ACC112 (cell line): ENCODE data around the gene STIM2.

Experiments
- H2AFZ ChIP-seq: fragments of 200-600 bp; sonication (generic); one replicate; pipeline ENCODE4 v1.6.0; 2017; ENCODE audit warnings: antibody characterized with exemption, low read length; ENCODE audit not compliant: unreplicated experiment
- H3K27ac ChIP-seq: fragments of 200-600 bp; sonication (generic); 2 replicates; pipeline ENCODE4 v1.5.1; 2014; ENCODE audit warnings: low read depth, mild to moderate bottlenecking, antibody characterized with exemption, low read length, moderate library complexity
- H3K27me3 ChIP-seq: fragments of 200-600 bp; sonication (generic); 2 replicates; pipeline ENCODE4 v1.6.1; 2014; ENCODE audit warnings: mild to moderate bottlenecking, antibody characterized with exemption, low read length, moderate library complexity, mixed read lengths; ENCODE audit not compliant: insufficient read depth
- H3K36me3 ChIP-seq: fragments of 200-600 bp; sonication (generic); 2 replicates; pipeline ENCODE4 v1.6.1; 2016; ENCODE audit warnings: mild to moderate bottlenecking, antibody characterized with exemption, low read length, moderate library complexity, mixed read lengths; ENCODE audit not compliant: insufficient read depth
- H3K4me1 ChIP-seq: fragments of 200-600 bp; sonication (generic); one replicate; pipeline ENCODE4 v1.6.1; 2016; ENCODE audit warnings: low read length, mixed read lengths; ENCODE audit not compliant: insufficient read depth, unreplicated experiment, control insufficient read depth
- H3K4me3 ChIP-seq: fragments of 200-600 bp; sonication (generic); 2 replicates; pipeline ENCODE4 v1.5.1; 2014; ENCODE audit warnings: mild to moderate bottlenecking, low read depth, low read length
- H3K79me2 ChIP-seq: fragments of 200-600 bp; sonication (generic); one replicate; pipeline ENCODE4 v1.6.0; 2016; ENCODE audit warnings: low read length; ENCODE audit not compliant: control insufficient read depth, unreplicated experiment, insufficient read depth

The STIM2 gene

GRCh38 chr4:26836539-26836938 is 24.1 kb upstream of the STIM2 start:
- peaks cover 5% of the 10 kb centered on the region for H3K27me3 ChIP-seq
- H3K36me3 ChIP-seq: no peaks in the 10 kb centered on the region
- H3K79me2 ChIP-seq: no peaks in the 10 kb centered on the region
- H3K4me1 ChIP-seq: no peaks in the 10 kb centered on the region
- no peak overlapping the region for H3K4me3 ChIP-seq
- no peak overlapping the region for H3K27ac ChIP-seq
- no peak overlapping the region for H2AFZ ChIP-seq

- peaks cover 5% of the 10 kb centered on the region for H3K27me3 ChIP-seq
- no peak overlapping the region for H3K27ac ChIP-seq
- no peaks in the 10 kb centered on the region for H3K36me3 ChIP-seq
- H2AFZ ChIP-seq: no peak overlapping the region
- H3K4me1 ChIP-seq: no peaks in the 10 kb centered on the region
- H3K4me3 ChIP-seq: no peak overlapping the region
- H3K79me2 ChIP-seq: no peaks in the 10 kb centered on the region
These were observed 22.4 kb upstream of the STIM2 start for GRCh38 chr4:26837993-26838842.

GRCh38 chr4:26839016-26839415 is 21.6 kb upstream of the STIM2 start:
- H2AFZ ChIP-seq: no peak overlapping the region
- no peaks in the 10 kb centered on the region for H3K79me2 ChIP-seq
- H3K36me3 ChIP-seq: no peaks in the 10 kb centered on the region
- H3K4me1 ChIP-seq: no peaks in the 10 kb centered on the region
- H3K4me3 ChIP-seq: no peak overlapping the region
- no peak overlapping the region for H3K27ac ChIP-seq
- peaks cover 5% of the 10 kb centered on the region for H3K27me3 ChIP-seq

- Histone ChIP-seq H3K4me1 (no peaks in the 10 kb centered on the region), H3K4me3 (no peak overlapping the region), H3K27ac (no peak overlapping the region)
These were observed 21.1 kb upstream of the STIM2 start for GRCh38 chr4:26839534-26839951.

GRCh38 chr4:26840786-26841185 is 19.9 kb upstream of the STIM2 start:
- no peaks in the 10 kb centered on the region for H3K4me1 ChIP-seq
- H3K27ac ChIP-seq: no peak overlapping the region

More at GRCh38 chr4:26839534-26839951, 21.1 kb upstream of the STIM2 start:
- H2AFZ ChIP-seq: no peak overlapping the region
- peaks cover 5% of the 10 kb centered on the region for H3K27me3 ChIP-seq
- H3K36me3 ChIP-seq: no peaks in the 10 kb centered on the region
- no peaks in the 10 kb centered on the region for H3K79me2 ChIP-seq

GRCh38 chr4:26842911-26843310 is 17.7 kb upstream of the STIM2 start:
- Histone ChIP-seq H3K4me1 (no peaks in the 10 kb centered on the region), H3K27me3 (no peaks in the 10 kb centered on the region), H3K79me2 (no peaks in the 10 kb centered on the region), H3K4me3 (no peak overlapping the region), H2AFZ (no peak overlapping the region), H3K36me3 (no peaks in the 10 kb centered on the region), H3K27ac (no peak overlapping the region)

More at GRCh38 chr4:26840786-26841185, 19.9 kb upstream of the STIM2 start:
- Histone ChIP-seq H3K36me3 (no peaks in the 10 kb centered on the region), H3K27me3 (peaks cover 5% of the 10 kb centered on the region), H3K79me2 (no peaks in the 10 kb centered on the region), H3K4me3 (no peak overlapping the region), H2AFZ (no peak overlapping the region)

GRCh38 chr4:26850528-26850927 is 10.1 kb upstream of the STIM2 start:
- H2AFZ ChIP-seq: no peak overlapping the region

GRCh38 chr4:26851129-26851528 is 9.5 kb upstream of the STIM2 start:
- Histone ChIP-seq H3K4me1 (no peaks in the 10 kb centered on the region), H2AFZ (no peak overlapping the region), H3K36me3 (no peaks in the 10 kb centered on the region), H3K4me3 (no peak overlapping the region), H3K79me2 (no peaks in the 10 kb centered on the region), H3K27me3 (no peaks in the 10 kb centered on the region), H3K27ac (no peak overlapping the region)

More at GRCh38 chr4:26850528-26850927, 10.1 kb upstream of the STIM2 start:
- no peak overlapping the region for H3K4me3 ChIP-seq
- H3K79me2 ChIP-seq: no peaks in the 10 kb centered on the region
- H3K27ac ChIP-seq: no peak overlapping the region
- H3K27me3 ChIP-seq: no peaks in the 10 kb centered on the region
- no peaks in the 10 kb centered on the region for H3K36me3 ChIP-seq
- H3K4me1 ChIP-seq: no peaks in the 10 kb centered on the region

- H3K4me1 ChIP-seq: peaks cover 9% of the 10 kb centered on the region
- H3K36me3 ChIP-seq: no peaks in the 10 kb centered on the region
- H2AFZ ChIP-seq: no peak overlapping the region
- H3K4me3 ChIP-seq: no peak overlapping the region
- H3K79me2 ChIP-seq: no peaks in the 10 kb centered on the region
- H3K27me3 ChIP-seq: no peaks in the 10 kb centered on the region
- no peak overlapping the region for H3K27ac ChIP-seq
These were observed 5.9 kb upstream of the STIM2 start for GRCh38 chr4:26854701-26855100.

GRCh38 chr4:26856906-26857277 is 3.7 kb upstream of the STIM2 start:
- peaks cover 2% of the 10 kb centered on the region for H3K79me2 ChIP-seq
- H2AFZ ChIP-seq: peak overlapping the region; percentile 76
- no peaks in the 10 kb centered on the region for H3K36me3 ChIP-seq
- H3K4me1 ChIP-seq: peaks cover 12% of the 10 kb centered on the region
- peak overlapping the region; percentile 89 for H3K4me3 ChIP-seq
- no peaks in the 10 kb centered on the region for H3K27me3 ChIP-seq
- H3K27ac ChIP-seq: no peak overlapping the region
